HepG2 (cell line): ENCODE measurements around the gene TUBG1.

ENCODE experiments used
- ASH2L ChIP-seq: fragments of 300-600, 200-600 bp; sonication (generic); IDR thresholded peaks from 2 replicates; pipeline ENCODE4 v1.7.0; 2017; ENCODE audit warnings: low read depth, mild to moderate bottlenecking, moderate library complexity, mixed read lengths, low read length; ENCODE audit not compliant: insufficient read length
- CEBPG ChIP-seq: IDR thresholded peaks from 2 replicates; pipeline ENCODE4 v1.6.1; 2016
- EZH2 ChIP-seq: conservative IDR thresholded peaks from 2 replicates; pipeline ENCODE4 v1.6.1; 2012; ENCODE audit warnings: mild to moderate bottlenecking, low read depth, low read length, moderate library complexity
- MAX ChIP-seq: IDR thresholded peaks from 2 replicates; pipeline ENCODE4 v1.6.1; 2012; ENCODE audit warnings: inconsistent platforms
- NCOA1 ChIP-seq: sonication (generic); formaldehyde crosslinking; IDR thresholded peaks from 2 replicates; pipeline ENCODE4 v1.9.0; 2021; ENCODE audit warnings: missing genetic modification reagents
- PCBP1 ChIP-seq: fragments of 200-400 bp; formaldehyde crosslinking; IDR thresholded peaks from 2 replicates; pipeline ENCODE4 v1.6.1; 2017; ENCODE audit warnings: mild to moderate bottlenecking, low read depth, low read length, borderline replicate concordance
- POLR2A ChIP-seq, 2 experiments: IDR thresholded peaks; 2 replicates each; pipeline ENCODE4 v1.6.1; 2011; ENCODE audit warnings: low read depth in 2 of 2, low read length in 2 of 2, mild to moderate bottlenecking in 1 of 2, moderate library complexity in 1 of 2; ENCODE audit not compliant: insufficient read depth in 1 of 2
- POLR2AphosphoS5 ChIP-seq: IDR thresholded peaks from 2 replicates; pipeline ENCODE4 v1.6.1; 2012; ENCODE audit warnings: low read depth, low read length
- PRDM10 ChIP-seq: sonication (generic); formaldehyde crosslinking; IDR thresholded peaks from 2 replicates; pipeline ENCODE4 v1.4.0; 2020; ENCODE audit warnings: low read depth, missing genetic modification reagents
- ZBTB1 ChIP-seq: sonication (generic); formaldehyde crosslinking; IDR thresholded peaks from 2 replicates; pipeline ENCODE4 v1.4.0; 2020; ENCODE audit warnings: missing genetic modification reagents, borderline replicate concordance
- ZNF275 ChIP-seq: sonication (generic); formaldehyde crosslinking; IDR thresholded peaks from 2 replicates; pipeline ENCODE4 v1.8.0; 2022; ENCODE audit warnings: missing genetic modification reagents, mild to moderate bottlenecking, inconsistent platforms, borderline replicate concordance
- TF ChIP-seq, protein P1 (sequence below), 2 experiments: sonication (generic) in 1 of 2; formaldehyde crosslinking in 1 of 2; IDR thresholded peaks; 2 replicates each; pipeline versions ENCODE4 v1.5.1 to v1.6.1; 2011 to 2020; ENCODE audit warnings: borderline replicate concordance in 1 of 2, low read depth in 1 of 2, low read length in 1 of 2, mild to moderate bottlenecking in 1 of 2, missing genetic modification reagents in 1 of 2, moderate library complexity in 1 of 2
- TF ChIP-seq, protein P2 (sequence below): sonication (generic); formaldehyde crosslinking; IDR thresholded peaks from 2 replicates; pipeline ENCODE4 v1.5.1; 2020; ENCODE audit warnings: mild to moderate bottlenecking, missing genetic modification reagents, moderate library complexity

DNA sequence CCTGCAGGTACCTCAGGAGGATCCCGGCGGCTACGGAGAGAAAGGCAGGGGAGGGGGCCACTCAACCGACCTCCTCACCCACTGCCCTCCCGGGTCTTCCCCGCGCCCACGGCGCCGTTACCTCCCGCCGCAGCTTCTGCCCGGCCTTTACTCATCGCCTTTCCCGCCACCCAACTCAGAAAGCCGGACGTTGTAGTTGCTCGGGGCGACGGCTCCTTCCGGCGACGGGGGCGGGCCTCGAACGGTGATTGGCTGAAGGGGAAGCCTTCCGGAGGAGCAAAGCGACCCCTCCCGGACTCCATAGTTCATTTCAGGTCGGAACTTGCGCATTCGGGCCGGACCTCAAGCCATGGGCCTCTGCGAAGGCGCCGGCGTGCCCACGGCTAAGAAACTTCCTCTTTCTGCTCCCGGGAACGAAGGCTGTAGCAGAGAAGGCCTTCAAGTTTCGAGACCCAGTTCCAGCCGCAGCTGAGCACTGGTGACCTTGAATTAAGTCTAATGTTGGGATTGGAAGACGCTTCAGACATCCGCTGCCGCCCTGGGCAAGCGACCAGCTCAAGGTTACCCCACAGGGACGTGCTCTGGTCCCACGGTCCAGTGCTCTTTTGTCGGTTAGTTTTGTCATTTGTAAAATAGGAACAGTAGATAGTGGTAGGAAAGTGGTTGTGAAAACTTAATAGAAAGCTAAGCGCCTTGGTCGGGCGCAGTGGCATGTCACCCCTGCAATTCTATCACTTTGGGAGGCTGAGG, 31.8 kb upstream of the TUBG1 start, which contains the start of gene PSMC3IP:
- TF ChIP-seq, protein P1, sequence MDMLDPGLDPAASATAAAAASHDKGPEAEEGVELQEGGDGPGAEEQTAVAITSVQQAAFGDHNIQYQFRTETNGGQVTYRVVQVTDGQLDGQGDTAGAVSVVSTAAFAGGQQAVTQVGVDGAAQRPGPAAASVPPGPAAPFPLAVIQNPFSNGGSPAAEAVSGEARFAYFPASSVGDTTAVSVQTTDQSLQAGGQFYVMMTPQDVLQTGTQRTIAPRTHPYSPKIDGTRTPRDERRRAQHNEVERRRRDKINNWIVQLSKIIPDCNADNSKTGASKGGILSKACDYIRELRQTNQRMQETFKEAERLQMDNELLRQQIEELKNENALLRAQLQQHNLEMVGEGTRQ (IDR thresholded peaks at IDR 0.05; ENCODE audit: low read depth, low read length) = no peak
- TF ChIP-seq, protein P1 (CRISPR knock-in tag; IDR thresholded peaks at IDR 0.05; ENCODE audit: borderline replicate concordance) = no peak; the same call in 1 of the 2 replicates
- TF ChIP-seq ZBTB1 (CRISPR knock-in tag) = peak; percentile 76; the same call in 1 of the 2 replicates
- peak; percentile 90 to 94 for TF ChIP-seq POLR2A (IDR thresholded peaks at IDR 0.05; ENCODE audit: insufficient read depth in 1 of 2, low read depth in 2 of 2, low read length in 2 of 2)
- TF ChIP-seq PCBP1 = no peak
- TF ChIP-seq ASH2L = peak; percentile 72
- peak; percentile 96 for TF ChIP-seq POLR2AphosphoS5
- peak; percentile 90 for TF ChIP-seq MAX
- TF ChIP-seq, protein P2, sequence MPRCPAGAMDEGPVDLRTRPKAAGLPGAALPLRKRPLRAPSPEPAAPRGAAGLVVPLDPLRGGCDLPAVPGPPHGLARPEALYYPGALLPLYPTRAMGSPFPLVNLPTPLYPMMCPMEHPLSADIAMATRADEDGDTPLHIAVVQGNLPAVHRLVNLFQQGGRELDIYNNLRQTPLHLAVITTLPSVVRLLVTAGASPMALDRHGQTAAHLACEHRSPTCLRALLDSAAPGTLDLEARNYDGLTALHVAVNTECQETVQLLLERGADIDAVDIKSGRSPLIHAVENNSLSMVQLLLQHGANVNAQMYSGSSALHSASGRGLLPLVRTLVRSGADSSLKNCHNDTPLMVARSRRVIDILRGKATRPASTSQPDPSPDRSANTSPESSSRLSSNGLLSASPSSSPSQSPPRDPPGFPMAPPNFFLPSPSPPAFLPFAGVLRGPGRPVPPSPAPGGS (CRISPR knock-in tag) = peak; percentile 58; the same call in 1 of the 2 replicates
- no peak; the same call in 1 of the 2 replicates for TF ChIP-seq NCOA1 (CRISPR knock-in tag)
- TF ChIP-seq EZH2 = no peak
- no peak for TF ChIP-seq PRDM10 (CRISPR knock-in tag)
- no peak for TF ChIP-seq ZNF275 (CRISPR knock-in tag)
- peak; percentile 42 for TF ChIP-seq CEBPG (CRISPR knock-in tag)
